HG02885 (cell line): ENCODE measurements around the gene ADIRF.
"Not testable (repeated sequence)": the region's sequence is repeated elsewhere in the genome, so short reads cannot be mapped to it uniquely, and the experiment has no call there.

Experiments
- ATAC-seq: cut with Tn5 transposase; IDR thresholded peaks from one replicate; pipeline ENCODE4 v1.9.1; 2021; ENCODE audit warnings: mild to moderate bottlenecking; ENCODE audit not compliant: unreplicated experiment, poor library complexity

ADIRF gene

GRCh38 chr10:86945361-86946212 is 22.7 kb upstream of the ADIRF start:
- ATAC-seq = no peak

GRCh38 chr10:86946213-86947155 is 21.8 kb upstream of the ADIRF start:
- ATAC-seq = no peak

GRCh38 chr10:86947806-86948205 is 20.5 kb upstream of the ADIRF start:
- not testable (repeated sequence) for ATAC-seq

- no peak for ATAC-seq
Measured at GRCh38 chr10:86950349-86950748, 17.9 kb upstream of the ADIRF start.

- no peak for ATAC-seq
Measured at GRCh38 chr10:86951184-86951761, 17.0 kb upstream of the ADIRF start.

- no peak for ATAC-seq
Measured at GRCh38 chr10:86952106-86952505, 16.2 kb upstream of the ADIRF start.

GRCh38 chr10:86952697-86953096 is 15.6 kb upstream of the ADIRF start:
- ATAC-seq = not testable (repeated sequence)

GRCh38 chr10:86953747-86954680 is 14.3 kb upstream of the ADIRF start:
- ATAC-seq = no peak

- ATAC-seq = no peak
Measured at GRCh38 chr10:86954681-86955500, 13.4 kb upstream of the ADIRF start.

- no peak for ATAC-seq
Measured at GRCh38 chr10:86955501-86956194, 12.6 kb upstream of the ADIRF start.

GRCh38 chr10:86956195-86956847 is 12.0 kb upstream of the ADIRF start:
- no peak for ATAC-seq

GRCh38 chr10:86956848-86957448 is 11.3 kb upstream of the ADIRF start:
- ATAC-seq = no peak

GRCh38 chr10:86957471-86958115 is 10.7 kb upstream of the ADIRF start, which contains the start of gene MMRN2:
TSS of gene MMRN2 (minus strand) at chr10:86957615. CDS start at chr10:86957541, 74 bp downstream.
- no peak for ATAC-seq

GRCh38 chr10:86958116-86958900 is 10.0 kb upstream of the ADIRF start, which contains the start of gene SNCG:
TSS of gene SNCG (plus strand) at chr10:86958599. CDS start at chr10:86958698, 99 bp downstream.
- no peak for ATAC-seq

GRCh38 chr10:86958901-86959736 is 9.2 kb upstream of the ADIRF start:
- ATAC-seq = no peak
